Neural progenitor cell (in vitro differentiated cells): Measurements from ENCODE around the gene SPIN1. TPM values are rescaled to one million over a fixed set of nuclear protein-coding genes. Genes with fewer than 3 reads are reported as not detected.

ENCODE experiments used
- DNase-seq: peaks from one replicate; pipeline ENCODE4 v3.0.0-alpha.2; 2016; ENCODE audit warnings: low spot score
- H2AFZ ChIP-seq: fragments of 200-600 bp; sonication (generic); replicated peaks from 2 replicates; pipeline ENCODE4 v1.6.1; 2016; ENCODE audit warnings: antibody characterized with exemption
- H3F3A ChIP-seq: fragments of 200-600 bp; sonication (generic); 2 replicates; pipeline ENCODE4 v1.6.1; 2016; ENCODE audit warnings: antibody characterized with exemption, low read depth
- H3K27ac ChIP-seq: fragments of 200-600 bp; sonication (generic); 2 replicates; pipeline ENCODE4 v1.5.1; 2016; ENCODE audit warnings: mild to moderate bottlenecking
- H3K27me3 ChIP-seq: fragments of 200-600 bp; sonication (generic); 2 replicates; pipeline ENCODE4 v1.6.1; 2016; ENCODE audit warnings: mild to moderate bottlenecking, moderate library complexity
- H3K36me3 ChIP-seq: fragments of 200-600 bp; sonication (generic); 2 replicates; pipeline ENCODE4 v1.5.1; 2016
- H3K4me1 ChIP-seq: fragments of 200-600 bp; sonication (generic); 2 replicates; pipeline ENCODE4 v1.6.1; 2016; ENCODE audit warnings: mixed run types
- H3K4me2 ChIP-seq: fragments of 200-600 bp; sonication (generic); 2 replicates; pipeline ENCODE4 v1.6.1; 2016
- H3K4me3 ChIP-seq: fragments of 200-600 bp; sonication (generic); 2 replicates; pipeline ENCODE4 v1.5.1; 2016
- H3K79me2 ChIP-seq: fragments of 200-600 bp; sonication (generic); 2 replicates; pipeline ENCODE4 v1.6.1; 2016; ENCODE audit warnings: low read depth
- H3K9ac ChIP-seq: fragments of 200-600 bp; sonication (generic); 2 replicates; pipeline ENCODE4 v1.6.1; 2016
- H3K9me3 ChIP-seq: fragments of 200-600 bp; sonication (generic); 2 replicates; pipeline ENCODE4 v1.5.1; 2016; ENCODE audit warnings: low read depth
- H4K20me1 ChIP-seq: fragments of 200-600 bp; sonication (generic); 2 replicates; pipeline ENCODE4 v1.6.1; 2016; ENCODE audit warnings: low read depth
- H3K27ac Mint-ChIP-seq: 3 replicates; pipeline ENCODE4 v1.8.0; 2021; ENCODE audit warnings: mixed read lengths
- H3K27me3 Mint-ChIP-seq: 2 replicates; pipeline ENCODE4 v1.8.0; 2022; ENCODE audit warnings: low read depth, mild to moderate bottlenecking, inconsistent platforms, moderate library complexity, mixed read lengths; ENCODE audit not compliant: insufficient read depth
- H3K36me3 Mint-ChIP-seq: 3 replicates; pipeline ENCODE4 v1.8.0; 2021; ENCODE audit warnings: mixed read lengths
- H3K4me1 Mint-ChIP-seq: 3 replicates; pipeline ENCODE4 v1.8.0; 2021; ENCODE audit warnings: mixed read lengths
- H3K4me3 Mint-ChIP-seq: 3 replicates; pipeline ENCODE4 v1.8.0; 2021; ENCODE audit warnings: mild to moderate bottlenecking, moderate library complexity, mixed read lengths
- H3K9me3 Mint-ChIP-seq: 3 replicates; pipeline ENCODE4 v1.8.0; 2020; ENCODE audit warnings: mixed read lengths
- EZH2 ChIP-seq: fragments of 200-600 bp; sonication (generic); IDR thresholded peaks from 2 replicates; pipeline ENCODE4 v1.6.1; 2017; ENCODE audit warnings: antibody characterized with exemption, mild to moderate bottlenecking, moderate library complexity
- EZH2phosphoT487 ChIP-seq: fragments of 200-600 bp; sonication (generic); IDR thresholded peaks from 2 replicates; pipeline ENCODE4 v1.6.1; 2017; ENCODE audit warnings: antibody characterized with exemption
- total RNA-seq: library from RNA; depleted of rRNA; stranded (reverse); fragments of >200 nt; gene quantifications from 2 replicates; pipeline ENCODE4 v1.2.3, GENCODE V29; 2015; ENCODE audit warnings: low replicate concordance
- TF ChIP-seq, protein P1 (sequence below): fragments of 200-600 bp; sonication (generic); IDR thresholded peaks from 2 replicates; pipeline ENCODE4 v1.5.1; 2017; ENCODE audit warnings: antibody characterized with exemption, mild to moderate bottlenecking

Gene SPIN1
- total RNA-seq, 1 donor from 2014 or later, result 101 TPM

DNA sequence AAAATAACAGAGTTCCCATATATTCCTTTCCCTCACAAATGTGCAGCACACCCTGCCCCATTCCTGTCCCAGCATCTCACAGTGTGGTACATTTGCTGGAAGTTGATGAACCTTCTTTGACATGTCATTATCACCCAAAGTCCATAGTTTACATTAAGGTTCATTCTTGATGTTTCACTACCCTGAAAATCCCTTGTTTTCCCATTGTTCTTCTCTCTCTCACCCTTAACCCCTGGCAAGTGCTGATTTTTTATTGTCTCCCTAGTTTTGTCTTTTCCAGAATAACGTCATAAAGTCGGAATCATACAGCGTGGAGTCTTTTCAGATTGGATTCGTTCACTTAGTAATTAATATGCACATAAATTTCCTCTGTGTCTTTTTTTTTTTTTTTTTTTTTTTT is 48.1 kb downstream of the SPIN1 start:
- Histone ChIP-seq H3F3A (no peaks in the 10 kb centered on the region), H4K20me1 (peaks cover 13% of the 10 kb centered on the region), H3K4me1 (no peaks in the 10 kb centered on the region), H3K36me3 (no peaks in the 10 kb centered on the region), H3K27ac (no peak overlapping the region), H3K9ac (no peak overlapping the region), H3K27me3 (no peaks in the 10 kb centered on the region), H3K4me3 (no peak overlapping the region), H2AFZ (no peak overlapping the region), H3K4me2 (no peak overlapping the region), H3K9me3 (no peaks in the 10 kb centered on the region), H3K79me2 (peaks cover 93% of the 10 kb centered on the region)
- H3K27ac Mint-ChIP-seq, result no peak overlapping the region
- peaks cover 62% of the 10 kb centered on the region for H3K36me3 Mint-ChIP-seq
- no peaks in the 10 kb centered on the region for H3K4me1 Mint-ChIP-seq
- H3K27me3 Mint-ChIP-seq, result no peaks in the 10 kb centered on the region
- H3K4me3 Mint-ChIP-seq, result no peak overlapping the region
- TF ChIP-seq EZH2 (no peak), EZH2phosphoT487 (no peak)
- TF ChIP-seq, protein P1, sequence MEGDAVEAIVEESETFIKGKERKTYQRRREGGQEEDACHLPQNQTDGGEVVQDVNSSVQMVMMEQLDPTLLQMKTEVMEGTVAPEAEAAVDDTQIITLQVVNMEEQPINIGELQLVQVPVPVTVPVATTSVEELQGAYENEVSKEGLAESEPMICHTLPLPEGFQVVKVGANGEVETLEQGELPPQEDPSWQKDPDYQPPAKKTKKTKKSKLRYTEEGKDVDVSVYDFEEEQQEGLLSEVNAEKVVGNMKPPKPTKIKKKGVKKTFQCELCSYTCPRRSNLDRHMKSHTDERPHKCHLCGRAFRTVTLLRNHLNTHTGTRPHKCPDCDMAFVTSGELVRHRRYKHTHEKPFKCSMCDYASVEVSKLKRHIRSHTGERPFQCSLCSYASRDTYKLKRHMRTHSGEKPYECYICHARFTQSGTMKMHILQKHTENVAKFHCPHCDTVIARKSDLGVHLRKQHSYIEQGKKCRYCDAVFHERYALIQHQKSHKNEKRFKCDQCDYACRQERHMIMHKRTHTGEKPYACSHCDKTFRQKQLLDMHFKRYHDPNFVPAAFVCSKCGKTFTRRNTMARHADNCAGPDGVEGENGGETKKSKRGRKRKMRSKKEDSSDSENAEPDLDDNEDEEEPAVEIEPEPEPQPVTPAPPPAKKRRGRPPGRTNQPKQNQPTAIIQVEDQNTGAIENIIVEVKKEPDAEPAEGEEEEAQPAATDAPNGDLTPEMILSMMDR, result no peak
- no peak for DNase-seq
- peaks cover 3% of the 10 kb centered on the region for H3K9me3 Mint-ChIP-seq

DNA sequence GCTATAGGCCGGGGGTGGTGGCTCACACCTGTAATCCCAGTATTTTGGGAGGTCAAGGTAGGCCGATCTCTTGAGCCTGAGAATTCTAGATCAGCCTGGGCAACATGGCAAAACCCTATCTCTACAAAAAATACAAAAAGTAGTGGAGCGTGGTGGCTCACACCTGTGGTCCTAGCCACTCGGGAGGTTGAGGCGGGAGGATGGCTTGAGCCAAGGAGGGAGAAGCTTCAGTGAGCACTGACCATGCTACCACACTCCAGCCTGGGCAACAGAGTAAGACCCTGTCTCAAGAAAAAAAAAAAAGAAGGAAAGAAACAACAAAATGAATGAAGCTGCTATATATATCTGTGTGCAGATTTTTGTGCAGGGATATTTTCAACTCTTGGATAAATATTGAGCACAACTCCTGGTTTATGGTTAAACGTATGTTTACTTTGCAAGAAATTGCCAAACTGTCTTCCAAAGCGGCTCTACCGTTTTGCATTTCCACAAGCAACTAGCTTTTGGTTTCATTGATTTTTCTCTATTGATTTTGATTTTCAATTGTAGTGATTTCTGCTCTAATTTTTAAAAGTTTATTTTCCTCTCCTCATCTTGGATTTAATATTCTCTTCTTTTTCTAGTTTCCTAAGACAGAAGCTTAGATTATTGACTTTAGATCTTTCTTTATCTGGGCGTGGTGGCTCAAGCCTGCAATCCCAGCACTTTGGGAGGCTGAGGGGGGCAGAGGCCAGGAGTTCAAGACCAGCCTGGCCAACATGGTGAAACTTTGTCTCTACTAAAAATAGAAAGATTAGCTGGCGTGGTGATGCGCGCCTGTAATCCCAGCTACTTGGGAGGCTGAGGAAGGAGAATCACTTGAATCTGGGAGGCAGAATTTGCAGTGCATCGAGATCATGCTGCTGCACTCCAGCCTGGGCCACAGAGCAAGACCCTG is 49.2 kb downstream of the SPIN1 start:
- H3F3A ChIP-seq, result no peaks in the 10 kb centered on the region
- Mint-ChIP-seq H3K4me1 (no peaks in the 10 kb centered on the region), H3K27ac (no peak overlapping the region), H3K4me3 (no peak overlapping the region), H3K36me3 (peaks cover 67% of the 10 kb centered on the region), H3K9me3 (peaks cover 8% of the 10 kb centered on the region), H3K27me3 (no peaks in the 10 kb centered on the region)
- no peak overlapping the region for H3K4me2 ChIP-seq
- H3K9me3 ChIP-seq, result no peaks in the 10 kb centered on the region
- H3K36me3 ChIP-seq, result no peaks in the 10 kb centered on the region
- no peaks in the 10 kb centered on the region for H3K27me3 ChIP-seq
- no peak for DNase-seq
- H3K27ac ChIP-seq, result no peak overlapping the region
- no peak overlapping the region for H3K4me3 ChIP-seq
- H4K20me1 ChIP-seq, result peaks cover 11% of the 10 kb centered on the region
- no peak overlapping the region for H3K9ac ChIP-seq
- no peaks in the 10 kb centered on the region for H3K4me1 ChIP-seq
- peaks cover 93% of the 10 kb centered on the region for H3K79me2 ChIP-seq
- TF ChIP-seq EZH2, result no peak
- TF ChIP-seq EZH2phosphoT487, result no peak
- TF ChIP-seq, protein P1, result no peak
- no peak overlapping the region for H2AFZ ChIP-seq

DNA sequence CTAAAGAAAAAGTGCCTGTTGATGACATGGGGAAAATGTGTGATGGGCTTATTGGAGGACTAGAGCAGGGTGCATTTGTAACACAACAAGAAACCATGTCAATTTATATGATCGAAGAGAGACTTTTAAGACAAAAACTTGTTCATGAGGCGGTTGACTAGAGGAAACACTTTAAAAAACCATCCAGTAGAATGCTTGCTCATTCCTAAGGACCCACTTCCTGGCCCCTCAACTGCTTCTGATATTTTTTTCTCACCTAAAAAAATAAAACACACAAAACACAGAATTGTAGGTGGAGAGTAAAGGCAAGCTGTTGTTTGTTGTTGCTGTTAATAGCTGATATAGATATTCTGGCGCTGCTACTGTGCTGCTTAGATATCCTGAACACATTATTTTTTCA is 50.6 kb downstream of the SPIN1 start:
- Mint-ChIP-seq H3K4me1 (no peaks in the 10 kb centered on the region), H3K4me3 (no peak overlapping the region), H3K36me3 (peaks cover 65% of the 10 kb centered on the region), H3K27me3 (no peaks in the 10 kb centered on the region), H3K27ac (no peak overlapping the region), H3K9me3 (peaks cover 17% of the 10 kb centered on the region)
- no peaks in the 10 kb centered on the region for H3K36me3 ChIP-seq
- H3K27ac ChIP-seq, result no peak overlapping the region
- H4K20me1 ChIP-seq, result peaks cover 2% of the 10 kb centered on the region
- DNase-seq, result no peak
- H3K9me3 ChIP-seq, result no peaks in the 10 kb centered on the region
- no peak overlapping the region for H3K4me2 ChIP-seq
- H3K4me3 ChIP-seq, result no peak overlapping the region
- TF ChIP-seq EZH2phosphoT487 (no peak), EZH2 (no peak)
- TF ChIP-seq, protein P1, result no peak
- no peak overlapping the region for H3K9ac ChIP-seq
- no peaks in the 10 kb centered on the region for H3F3A ChIP-seq
- no peak overlapping the region for H2AFZ ChIP-seq
- no peaks in the 10 kb centered on the region for H3K4me1 ChIP-seq
- H3K27me3 ChIP-seq, result no peaks in the 10 kb centered on the region
- H3K79me2 ChIP-seq, result peaks cover 93% of the 10 kb centered on the region
